Measurements from ENCODE around the gene LSM14A.
"Not testable (repeated sequence)": the region's sequence is repeated elsewhere in the genome, so short reads cannot be mapped to it uniquely, and the experiment has no call there.

Gene LSM14A

GRCh38 chr19:34171877-34172660, at the start of gene LSM14A:
Gene LSM14A, plus strand, starts transcription at chr19:34172504. Its CDS starts 139 bp downstream, at chr19:34172643.
- DNase-seq = peak; percentile 92
- ATAC-seq = peak; percentile 78

- no peak for ATAC-seq
- DNase-seq = no peak
Observed at GRCh38 chr19:34124828-34125227, 47.5 kb upstream of the LSM14A start.

- DNase-seq (no peak), ATAC-seq (peak; percentile 23)
Observed at GRCh38 chr19:34126966-34127365, 45.3 kb upstream of the LSM14A start.

- DNase-seq (no peak), ATAC-seq (no peak)
Observed at GRCh38 chr19:34127684-34128189, 44.6 kb upstream of the LSM14A start.

- DNase-seq = no peak
- ATAC-seq = no peak
Observed at GRCh38 chr19:34128558-34129250, 43.6 kb upstream of the LSM14A start.

GRCh38 chr19:34131100-34131499, 41.2 kb upstream of the LSM14A start:
- DNase-seq (no peak), ATAC-seq (no peak)

- not testable (repeated sequence) for ATAC-seq
Observed at GRCh38 chr19:34132145-34132544, 40.2 kb upstream of the LSM14A start.

GRCh38 chr19:34132706-34133105, 39.6 kb upstream of the LSM14A start:
- not testable (repeated sequence) for DNase-seq, ATAC-seq

More at GRCh38 chr19:34132145-34132544, 40.2 kb upstream of the LSM14A start:
- not testable (repeated sequence) for DNase-seq

- DNase-seq (peak; percentile 97), ATAC-seq (peak; percentile 96)
Observed at GRCh38 chr19:34134190-34135053, 37.9 kb upstream of the LSM14A start.

GRCh38 chr19:34135054-34135800, 37.1 kb upstream of the LSM14A start:
- DNase-seq (no peak), ATAC-seq (no peak)

- DNase-seq (no peak), ATAC-seq (no peak)
Observed at GRCh38 chr19:34135821-34136611, 36.3 kb upstream of the LSM14A start.

GRCh38 chr19:34141025-34141424, 31.3 kb upstream of the LSM14A start:
- no peak for ATAC-seq

GRCh38 chr19:34142440-34142839, 29.9 kb upstream of the LSM14A start:
- DNase-seq (no peak), ATAC-seq (no peak)

More at GRCh38 chr19:34141025-34141424, 31.3 kb upstream of the LSM14A start:
- no peak for DNase-seq

GRCh38 chr19:34145741-34146202, 26.5 kb upstream of the LSM14A start:
- peak; percentile 48 for DNase-seq

GRCh38 chr19:34148658-34149185, 23.6 kb upstream of the LSM14A start:
- no peak for DNase-seq
- no peak for ATAC-seq

More at GRCh38 chr19:34145741-34146202, 26.5 kb upstream of the LSM14A start:
- ATAC-seq = peak; percentile 43

GRCh38 chr19:34149873-34150272, 22.4 kb upstream of the LSM14A start:
- DNase-seq (no peak), ATAC-seq (no peak)

GRCh38 chr19:34150558-34150957, 21.7 kb upstream of the LSM14A start:
- DNase-seq (no peak), ATAC-seq (no peak)

GRCh38 chr19:34151439-34151838, 20.9 kb upstream of the LSM14A start:
- DNase-seq = no peak

GRCh38 chr19:34154401-34154800, 17.9 kb upstream of the LSM14A start:
- ATAC-seq (no peak), DNase-seq (no peak)

More at GRCh38 chr19:34151439-34151838, 20.9 kb upstream of the LSM14A start:
- no peak for ATAC-seq

- no peak for ATAC-seq
Observed at GRCh38 chr19:34155686-34156085, 16.6 kb upstream of the LSM14A start.

More at GRCh38 chr19:34155686-34156085, 16.6 kb upstream of the LSM14A start:
- DNase-seq = no peak

Data from stimulated activated naive CD8-positive, alpha-beta T cell treated with anti-CD3 and anti-CD28 coated beads, Interleukin-15, Interleukin-2, amounts not matched to agents 100 U/mL and 50 U/mL, for 24 hours (primary cell).